GM19099 (cell line): Measurements from ENCODE around the gene GSTA1.
"Not testable (repeated sequence)": the region's sequence is repeated elsewhere in the genome, so short reads cannot be mapped to it uniquely, and the experiment has no call there.

ENCODE experiments used
- POLR2A ChIP-seq: IDR thresholded peaks from 3 replicates; pipeline ENCODE4 v1.6.1; 2011; ENCODE audit warnings: low read depth; ENCODE audit not compliant: insufficient read length; ENCODE audit errors: extremely low read depth

GSTA1 gene

GRCh38 chr6:52802806-52803205 lies 810 bp downstream of the GSTA1 start:
- TF ChIP-seq POLR2A = no peak

GRCh38 chr6:52801188-52801841 lies 2.3 kb downstream of the GSTA1 start:
- no peak for TF ChIP-seq POLR2A

GRCh38 chr6:52790861-52791260 lies 12.8 kb downstream of the GSTA1 start:
- no peak for TF ChIP-seq POLR2A

- TF ChIP-seq POLR2A = no peak
Observed at GRCh38 chr6:52788478-52788877, 15.1 kb downstream of the GSTA1 start.

GRCh38 chr6:52787917-52788316 lies 15.7 kb downstream of the GSTA1 start:
- no peak for TF ChIP-seq POLR2A

- TF ChIP-seq POLR2A = no peak
Observed at GRCh38 chr6:52786249-52786956, 17.2 kb downstream of the GSTA1 start.

- no peak for TF ChIP-seq POLR2A
Observed at GRCh38 chr6:52779237-52779636, 24.4 kb downstream of the GSTA1 start.

GRCh38 chr6:52763322-52763916 lies 40.2 kb downstream of the GSTA1 start, which contains the start of gene GSTA2:
GSTA2 (minus strand) TSS chr6:52763475; CDS start chr6:52757947, 5,528 bp downstream.
- not testable (repeated sequence) for TF ChIP-seq POLR2A

GRCh38 chr6:52760105-52760765 lies 43.4 kb downstream of the GSTA1 start:
- no peak for TF ChIP-seq POLR2A

- TF ChIP-seq POLR2A = no peak
Observed at GRCh38 chr6:52759085-52759484, 44.5 kb downstream of the GSTA1 start.

- no peak for TF ChIP-seq POLR2A
Observed at GRCh38 chr6:52754443-52754842, 49.2 kb downstream of the GSTA1 start.

- no peak for TF ChIP-seq POLR2A
Observed at GRCh38 chr6:52752310-52752709, 51.3 kb downstream of the GSTA1 start.

- no peak for TF ChIP-seq POLR2A
Observed at GRCh38 chr6:52749556-52750152, 54.0 kb downstream of the GSTA1 start.

GRCh38 chr6:52746213-52746612 lies 57.4 kb downstream of the GSTA1 start:
- no peak for TF ChIP-seq POLR2A

GRCh38 chr6:52745764-52746201 lies 57.8 kb downstream of the GSTA1 start:
- no peak for TF ChIP-seq POLR2A
